Esophagus squamous epithelium (tissue), 4 donors: ENCODE results near the gene APOBEC3G.

ENCODE experiments used
- CTCF ChIP-seq, 6 experiments: fragments of 450-650 bp in 4 of 6; fragments of 200-600 bp in 2 of 6; sonication (generic) in 2 of 6; IDR thresholded peaks; one replicate each; pipeline ENCODE4 v1.5.1; 2016 to 2019; ENCODE audit warnings: antibody characterized with exemption in 6 of 6, mild to moderate bottlenecking in 4 of 6, moderate library complexity in 4 of 6
- POLR2A ChIP-seq, 4 donors: fragments of 450-650 bp; IDR thresholded peaks; one replicate each; pipeline ENCODE4 v1.6.1; 2017; ENCODE audit warnings: antibody characterized with exemption in 4 of 4, mild to moderate bottlenecking in 4 of 4, moderate library complexity in 3 of 4

GRCh38 chr22:39091126-39092081 is 14.3 kb downstream of the APOBEC3G start:
- TF ChIP-seq CTCF (IDR thresholded peaks at IDR 0.05) (no peak), POLR2A (IDR thresholded peaks at IDR 0.05) (no peak)
